ENCODE measurements around the gene NPTN.

DNA sequence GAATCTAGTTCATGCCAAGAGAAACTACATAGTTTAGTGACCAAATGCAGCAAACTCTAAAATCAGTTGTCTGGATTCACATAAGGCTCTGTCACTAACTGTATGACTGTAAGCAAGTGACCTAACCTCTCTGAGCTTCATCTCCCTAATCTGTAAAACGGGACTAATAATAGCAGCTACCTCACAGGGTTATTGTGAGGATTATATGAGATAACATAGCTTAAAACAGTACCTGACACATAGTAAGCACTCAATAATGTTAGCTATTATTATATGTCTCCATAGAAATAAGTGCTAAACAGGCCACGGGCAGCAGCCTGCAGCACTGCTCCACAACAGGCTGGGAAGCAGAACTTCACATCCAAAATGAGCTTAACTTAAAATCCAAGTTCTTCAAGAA is 30.2 kb downstream of the NPTN start:
- TF ChIP-seq, protein P1, sequence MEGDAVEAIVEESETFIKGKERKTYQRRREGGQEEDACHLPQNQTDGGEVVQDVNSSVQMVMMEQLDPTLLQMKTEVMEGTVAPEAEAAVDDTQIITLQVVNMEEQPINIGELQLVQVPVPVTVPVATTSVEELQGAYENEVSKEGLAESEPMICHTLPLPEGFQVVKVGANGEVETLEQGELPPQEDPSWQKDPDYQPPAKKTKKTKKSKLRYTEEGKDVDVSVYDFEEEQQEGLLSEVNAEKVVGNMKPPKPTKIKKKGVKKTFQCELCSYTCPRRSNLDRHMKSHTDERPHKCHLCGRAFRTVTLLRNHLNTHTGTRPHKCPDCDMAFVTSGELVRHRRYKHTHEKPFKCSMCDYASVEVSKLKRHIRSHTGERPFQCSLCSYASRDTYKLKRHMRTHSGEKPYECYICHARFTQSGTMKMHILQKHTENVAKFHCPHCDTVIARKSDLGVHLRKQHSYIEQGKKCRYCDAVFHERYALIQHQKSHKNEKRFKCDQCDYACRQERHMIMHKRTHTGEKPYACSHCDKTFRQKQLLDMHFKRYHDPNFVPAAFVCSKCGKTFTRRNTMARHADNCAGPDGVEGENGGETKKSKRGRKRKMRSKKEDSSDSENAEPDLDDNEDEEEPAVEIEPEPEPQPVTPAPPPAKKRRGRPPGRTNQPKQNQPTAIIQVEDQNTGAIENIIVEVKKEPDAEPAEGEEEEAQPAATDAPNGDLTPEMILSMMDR (IDR thresholded peaks at IDR 0.05; ENCODE audit: low read length): no peak
- no peak for TF ChIP-seq EZH2 (optimal IDR thresholded peaks at IDR 0.05; ENCODE audit: low read depth, low read length)
